AG09309 (cell line): ENCODE results near the gene TREH.

Experiments
- DNase-seq: peaks from one replicate; pipeline ENCODE4 v3.0.0-alpha.2; 2010; ENCODE audit warnings: low read depth
- H3K4me3 ChIP-seq: 2 replicates; pipeline ENCODE4 v1.5.1; 2011; ENCODE audit warnings: mild to moderate bottlenecking, low read depth, low read length, moderate library complexity; ENCODE audit not compliant: control insufficient read depth
- TF ChIP-seq, protein P1 (sequence below): IDR thresholded peaks from 2 replicates; pipeline ENCODE4 v1.5.1; 2011; ENCODE audit warnings: mild to moderate bottlenecking, low read depth, low read length, inconsistent platforms; ENCODE audit not compliant: insufficient read depth, control insufficient read depth; ENCODE audit errors: missing control alignments

TREH gene

GRCh38 chr11:118671254-118671653 lies 8.2 kb downstream of the TREH start:
- TF ChIP-seq, protein P1, sequence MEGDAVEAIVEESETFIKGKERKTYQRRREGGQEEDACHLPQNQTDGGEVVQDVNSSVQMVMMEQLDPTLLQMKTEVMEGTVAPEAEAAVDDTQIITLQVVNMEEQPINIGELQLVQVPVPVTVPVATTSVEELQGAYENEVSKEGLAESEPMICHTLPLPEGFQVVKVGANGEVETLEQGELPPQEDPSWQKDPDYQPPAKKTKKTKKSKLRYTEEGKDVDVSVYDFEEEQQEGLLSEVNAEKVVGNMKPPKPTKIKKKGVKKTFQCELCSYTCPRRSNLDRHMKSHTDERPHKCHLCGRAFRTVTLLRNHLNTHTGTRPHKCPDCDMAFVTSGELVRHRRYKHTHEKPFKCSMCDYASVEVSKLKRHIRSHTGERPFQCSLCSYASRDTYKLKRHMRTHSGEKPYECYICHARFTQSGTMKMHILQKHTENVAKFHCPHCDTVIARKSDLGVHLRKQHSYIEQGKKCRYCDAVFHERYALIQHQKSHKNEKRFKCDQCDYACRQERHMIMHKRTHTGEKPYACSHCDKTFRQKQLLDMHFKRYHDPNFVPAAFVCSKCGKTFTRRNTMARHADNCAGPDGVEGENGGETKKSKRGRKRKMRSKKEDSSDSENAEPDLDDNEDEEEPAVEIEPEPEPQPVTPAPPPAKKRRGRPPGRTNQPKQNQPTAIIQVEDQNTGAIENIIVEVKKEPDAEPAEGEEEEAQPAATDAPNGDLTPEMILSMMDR: no peak
- no peak for DNase-seq
- no peak overlapping the region for H3K4me3 ChIP-seq

DNA sequence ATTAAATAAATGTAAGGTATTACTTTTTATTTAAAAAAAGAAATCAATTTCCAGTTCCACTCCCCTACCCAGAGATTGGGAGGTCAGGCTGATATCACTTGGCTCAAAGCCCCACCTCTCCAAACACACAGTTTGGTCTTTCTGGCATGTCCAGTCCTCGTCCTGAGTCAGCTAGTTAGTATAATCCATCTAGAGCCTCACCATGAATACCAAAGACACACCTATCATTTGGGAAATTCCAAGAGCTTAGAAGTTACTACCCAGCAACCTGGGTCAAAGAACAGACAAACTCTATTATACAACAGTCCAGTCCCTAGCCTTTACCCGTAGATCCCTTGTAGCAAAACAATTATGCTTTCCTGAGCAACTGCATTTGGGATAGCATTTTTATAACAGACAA lies 9.4 kb downstream of the TREH start:
- no peak overlapping the region for H3K4me3 ChIP-seq
- TF ChIP-seq, protein P1: no peak
- no peak for DNase-seq

DNA sequence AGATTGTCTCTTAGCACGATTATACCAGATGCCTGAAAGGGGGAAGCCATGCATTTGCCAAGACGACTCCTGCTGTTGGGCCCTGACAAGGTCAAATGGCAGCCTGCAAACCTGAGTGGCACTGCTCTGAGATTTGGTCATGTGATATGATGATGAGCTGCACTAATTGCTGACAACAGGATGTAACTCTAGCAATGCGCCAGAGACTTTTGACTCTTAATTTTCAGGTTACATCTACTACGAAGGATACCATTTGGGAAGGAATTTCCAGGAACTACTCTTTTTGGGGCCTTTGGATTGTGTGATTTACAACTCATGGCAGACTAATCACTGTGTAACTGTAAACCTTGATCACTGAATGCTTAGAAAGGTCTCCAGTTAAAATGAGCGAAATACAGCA lies 13.1 kb downstream of the TREH start:
- no peak overlapping the region for H3K4me3 ChIP-seq
- TF ChIP-seq, protein P1: no peak
- no peak for DNase-seq

- TF ChIP-seq, protein P1: no peak
- no peak overlapping the region for H3K4me3 ChIP-seq
These were observed 15.5 kb downstream of the TREH start for GRCh38 chr11:118663902-118664301.

DNA sequence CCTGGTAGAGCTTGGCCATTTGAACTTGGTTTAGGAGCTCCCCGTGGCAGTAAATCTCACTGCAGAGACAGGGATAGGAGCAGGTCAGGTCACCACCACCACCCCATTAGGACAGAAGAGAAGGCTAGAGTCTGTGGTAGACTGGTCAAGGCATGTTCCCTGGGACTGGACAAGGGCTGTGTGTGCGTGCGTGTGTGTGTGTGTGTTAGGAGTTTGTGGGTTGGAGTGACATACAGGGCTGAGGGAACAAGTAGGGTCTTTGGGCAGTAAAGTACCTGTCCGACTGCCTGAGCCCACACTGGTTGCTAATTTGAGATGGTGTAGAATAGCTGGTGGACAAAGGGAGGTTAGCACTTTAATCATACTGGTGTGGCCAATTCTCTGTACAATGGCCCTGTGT lies 16.1 kb downstream of the TREH start:
- no peak overlapping the region for H3K4me3 ChIP-seq
- TF ChIP-seq, protein P1: no peak

More at GRCh38 chr11:118663902-118664301, 15.5 kb downstream of the TREH start:
- DNase-seq: no peak

GRCh38 chr11:118662401-118663271 lies 16.8 kb downstream of the TREH start:
- TF ChIP-seq, protein P1: no peak
- DNase-seq: no peak

More for the DNA sequence above, 16.1 kb downstream of the TREH start:
- DNase-seq: no peak

More at GRCh38 chr11:118662401-118663271, 16.8 kb downstream of the TREH start:
- H3K4me3 ChIP-seq: no peak overlapping the region
